HepG2 (cell line): ENCODE results near the gene IQCE. TPM values are rescaled to one million over a fixed set of nuclear protein-coding genes. Genes with fewer than 3 reads are reported as not detected.

ENCODE experiments used
- MED13 ChIP-seq: sonication (generic); formaldehyde crosslinking; IDR thresholded peaks from 2 replicates; pipeline ENCODE4 v1.5.0; 2020; ENCODE audit warnings: missing genetic modification reagents
- PHF8 ChIP-seq: sonication (generic); formaldehyde crosslinking; IDR thresholded peaks from 2 replicates; pipeline ENCODE4 v1.5.0; 2020; ENCODE audit warnings: missing genetic modification reagents
- TBP ChIP-seq: sonication (generic); formaldehyde crosslinking; IDR thresholded peaks from 2 replicates; pipeline ENCODE4 v1.5.0; 2020; ENCODE audit warnings: missing genetic modification reagents
- ZFP36L2 ChIP-seq: sonication (generic); formaldehyde crosslinking; IDR thresholded peaks from 2 replicates; pipeline ENCODE4 v1.4.0; 2020; ENCODE audit warnings: missing genetic modification reagents
- ZNF432 ChIP-seq: sonication (generic); formaldehyde crosslinking; IDR thresholded peaks from 2 replicates; pipeline ENCODE4 v1.5.0; 2020; ENCODE audit warnings: missing genetic modification reagents, mild to moderate bottlenecking, borderline replicate concordance
- ZNF558 ChIP-seq: sonication (generic); formaldehyde crosslinking; IDR thresholded peaks from 2 replicates; pipeline ENCODE4 v1.9.0; 2022; ENCODE audit warnings: mild to moderate bottlenecking, missing genetic modification reagents, borderline replicate concordance
- ZNF567 ChIP-seq: sonication (generic); formaldehyde crosslinking; IDR thresholded peaks from 2 replicates; pipeline ENCODE4 v1.8.1; 2023; ENCODE audit warnings: mild to moderate bottlenecking, missing genetic modification reagents, borderline replicate concordance
- ZSCAN22 ChIP-seq: sonication (generic); formaldehyde crosslinking; IDR thresholded peaks from 2 replicates; pipeline ENCODE4 v1.4.0; 2020; ENCODE audit warnings: mild to moderate bottlenecking, missing genetic modification reagents
- polyA plus RNA-seq, 8 experiments: library from polyadenylated mRNA; depleted of rRNA in 3 of 8; stranded (reverse) in 7 of 8; unstranded in 1 of 8; fragments of >200 nt; fragmentation: Illumina TruSeq in 4 of 8; extraction: Trizol in 4 of 8; gene quantifications; 2 replicates each; pipeline versions ENCODE4 v1.2.1 to v1.2.3, GENCODE V29; 2011 to 2016; ENCODE audit warnings: low read depth in 4 of 8, missing spikeins in 1 of 8, mixed read lengths in 1 of 8; ENCODE audit not compliant: insufficient read depth in 1 of 8
- total RNA-seq, 5 experiments: library from RNA; depleted of rRNA; stranded (reverse); fragments of >200 nt; fragmentation: Illumina TruSeq; extraction: Trizol; gene quantifications; 2 replicates each; pipeline ENCODE4 v1.2.3, GENCODE V29; 2016; ENCODE audit warnings: low read depth in 1 of 5
- TF ChIP-seq, protein P1 (sequence below): sonication (generic); formaldehyde crosslinking; IDR thresholded peaks from 2 replicates; pipeline ENCODE4 v1.4.0; 2020; ENCODE audit warnings: low read depth, missing genetic modification reagents
- TF ChIP-seq, protein P2 (sequence below): sonication (generic); formaldehyde crosslinking; IDR thresholded peaks from 2 replicates; pipeline ENCODE4; 2020; ENCODE audit warnings: missing genetic modification reagents, mild to moderate bottlenecking, borderline replicate concordance
- TF ChIP-seq, protein P3 (sequence below): sonication (generic); formaldehyde crosslinking; IDR thresholded peaks from 2 replicates; pipeline ENCODE4 v1.9.0; 2021; ENCODE audit warnings: mild to moderate bottlenecking, missing genetic modification reagents
- TF ChIP-seq, protein P4 (sequence below): sonication (generic); formaldehyde crosslinking; IDR thresholded peaks from 2 replicates; pipeline ENCODE4 v1.5.0; 2020; ENCODE audit warnings: missing genetic modification reagents

Gene IQCE
- total and polyA plus RNA-seq, 2 of the 13 experiments (the other 11 are each of a cell fraction or from before 2014, with no cell fraction given), result 1.5 to 2.5 TPM

DNA sequence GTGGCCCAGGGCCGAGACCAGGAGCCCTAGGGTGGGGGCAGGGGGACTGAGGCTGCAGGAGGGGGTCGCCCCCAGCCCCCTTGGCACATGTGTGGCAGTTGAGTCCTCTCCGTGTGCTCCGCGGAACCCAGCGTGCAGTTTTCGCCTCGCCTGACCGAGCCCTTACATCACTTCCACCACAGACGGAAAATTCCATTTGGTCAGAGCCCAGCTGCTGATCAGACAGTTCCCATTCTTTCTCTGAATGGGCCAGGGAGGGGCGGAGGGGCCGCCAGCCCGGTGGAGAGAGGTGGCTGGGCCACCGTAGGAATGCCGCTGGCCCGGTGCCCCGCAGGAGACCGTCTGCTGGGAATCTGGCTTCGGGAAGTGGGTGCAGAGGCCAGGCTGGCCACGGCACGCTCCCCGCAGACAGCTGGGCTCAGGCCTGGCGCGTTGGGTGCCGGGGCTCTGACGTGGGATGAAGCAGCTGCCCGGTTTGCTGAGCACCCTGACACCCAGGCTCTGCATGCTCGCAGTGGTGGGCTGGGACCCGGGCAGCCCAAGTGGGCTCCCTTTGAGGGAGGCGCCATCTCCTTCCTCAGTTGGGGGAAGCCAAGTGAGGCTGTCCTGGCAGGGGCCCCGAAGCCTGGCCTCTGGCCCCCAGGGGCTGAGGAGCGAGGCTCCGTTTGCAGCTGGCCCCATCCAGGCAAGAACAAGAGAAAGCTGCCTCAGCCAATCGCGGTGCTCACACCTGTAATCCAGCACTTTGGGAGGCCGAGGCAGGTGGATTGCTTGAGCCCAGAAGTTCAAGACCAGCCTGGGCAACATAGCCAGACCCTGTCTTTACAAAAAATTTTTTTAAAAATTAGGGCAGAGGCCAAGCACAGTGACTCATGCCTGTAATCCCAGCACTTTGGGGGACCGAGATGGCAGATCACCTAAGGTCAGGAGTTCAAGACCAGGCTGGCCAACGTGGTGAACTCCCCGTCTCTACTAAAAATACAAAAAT, 82.9 kb downstream of the IQCE start (continued):
- TF ChIP-seq, protein P1, sequence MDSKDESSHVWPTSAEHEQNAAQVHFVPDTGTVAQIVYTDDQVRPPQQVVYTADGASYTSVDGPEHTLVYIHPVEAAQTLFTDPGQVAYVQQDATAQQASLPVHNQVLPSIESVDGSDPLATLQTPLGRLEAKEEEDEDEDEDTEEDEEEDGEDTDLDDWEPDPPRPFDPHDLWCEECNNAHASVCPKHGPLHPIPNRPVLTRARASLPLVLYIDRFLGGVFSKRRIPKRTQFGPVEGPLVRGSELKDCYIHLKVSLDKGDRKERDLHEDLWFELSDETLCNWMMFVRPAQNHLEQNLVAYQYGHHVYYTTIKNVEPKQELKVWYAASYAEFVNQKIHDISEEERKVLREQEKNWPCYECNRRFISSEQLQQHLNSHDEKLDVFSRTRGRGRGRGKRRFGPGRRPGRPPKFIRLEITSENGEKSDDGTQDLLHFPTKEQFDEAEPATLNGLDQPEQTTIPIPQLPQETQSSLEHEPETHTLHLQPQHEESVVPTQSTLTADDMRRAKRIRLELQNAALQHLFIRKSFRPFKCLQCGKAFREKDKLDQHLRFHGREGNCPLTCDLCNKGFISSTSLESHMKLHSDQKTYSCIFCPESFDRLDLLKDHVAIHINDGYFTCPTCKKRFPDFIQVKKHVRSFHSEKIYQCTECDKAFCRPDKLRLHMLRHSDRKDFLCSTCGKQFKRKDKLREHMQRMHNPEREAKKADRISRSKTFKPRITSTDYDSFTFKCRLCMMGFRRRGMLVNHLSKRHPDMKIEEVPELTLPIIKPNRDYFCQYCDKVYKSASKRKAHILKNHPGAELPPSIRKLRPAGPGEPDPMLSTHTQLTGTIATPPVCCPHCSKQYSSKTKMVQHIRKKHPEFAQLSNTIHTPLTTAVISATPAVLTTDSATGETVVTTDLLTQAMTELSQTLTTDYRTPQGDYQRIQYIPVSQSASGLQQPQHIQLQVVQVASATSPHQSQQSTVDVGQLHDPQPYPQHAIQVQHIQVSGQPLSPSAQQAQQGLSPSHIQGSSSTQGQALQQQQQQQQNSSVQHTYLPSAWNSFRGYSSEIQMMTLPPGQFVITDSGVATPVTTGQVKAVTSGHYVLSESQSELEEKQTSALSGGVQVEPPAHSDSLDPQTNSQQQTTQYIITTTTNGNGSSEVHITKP (CRISPR knock-in tag), result peak; percentile 47; the same call in 1 of the 2 replicates
- TF ChIP-seq ZNF558 (CRISPR knock-in tag) (no peak), ZNF567 (CRISPR knock-in tag) (no peak), ZFP36L2 (CRISPR knock-in tag) (no peak), ZSCAN22 (CRISPR knock-in tag) (no peak), ZNF432 (CRISPR knock-in tag) (no peak), PHF8 (CRISPR knock-in tag) (peak; percentile 44), TBP (CRISPR knock-in tag) (no peak), MED13 (no peak)
- TF ChIP-seq, protein P2, sequence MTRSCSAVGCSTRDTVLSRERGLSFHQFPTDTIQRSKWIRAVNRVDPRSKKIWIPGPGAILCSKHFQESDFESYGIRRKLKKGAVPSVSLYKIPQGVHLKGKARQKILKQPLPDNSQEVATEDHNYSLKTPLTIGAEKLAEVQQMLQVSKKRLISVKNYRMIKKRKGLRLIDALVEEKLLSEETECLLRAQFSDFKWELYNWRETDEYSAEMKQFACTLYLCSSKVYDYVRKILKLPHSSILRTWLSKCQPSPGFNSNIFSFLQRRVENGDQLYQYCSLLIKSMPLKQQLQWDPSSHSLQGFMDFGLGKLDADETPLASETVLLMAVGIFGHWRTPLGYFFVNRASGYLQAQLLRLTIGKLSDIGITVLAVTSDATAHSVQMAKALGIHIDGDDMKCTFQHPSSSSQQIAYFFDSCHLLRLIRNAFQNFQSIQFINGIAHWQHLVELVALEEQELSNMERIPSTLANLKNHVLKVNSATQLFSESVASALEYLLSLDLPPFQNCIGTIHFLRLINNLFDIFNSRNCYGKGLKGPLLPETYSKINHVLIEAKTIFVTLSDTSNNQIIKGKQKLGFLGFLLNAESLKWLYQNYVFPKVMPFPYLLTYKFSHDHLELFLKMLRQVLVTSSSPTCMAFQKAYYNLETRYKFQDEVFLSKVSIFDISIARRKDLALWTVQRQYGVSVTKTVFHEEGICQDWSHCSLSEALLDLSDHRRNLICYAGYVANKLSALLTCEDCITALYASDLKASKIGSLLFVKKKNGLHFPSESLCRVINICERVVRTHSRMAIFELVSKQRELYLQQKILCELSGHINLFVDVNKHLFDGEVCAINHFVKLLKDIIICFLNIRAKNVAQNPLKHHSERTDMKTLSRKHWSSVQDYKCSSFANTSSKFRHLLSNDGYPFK, result no peak
- TF ChIP-seq, protein P3, sequence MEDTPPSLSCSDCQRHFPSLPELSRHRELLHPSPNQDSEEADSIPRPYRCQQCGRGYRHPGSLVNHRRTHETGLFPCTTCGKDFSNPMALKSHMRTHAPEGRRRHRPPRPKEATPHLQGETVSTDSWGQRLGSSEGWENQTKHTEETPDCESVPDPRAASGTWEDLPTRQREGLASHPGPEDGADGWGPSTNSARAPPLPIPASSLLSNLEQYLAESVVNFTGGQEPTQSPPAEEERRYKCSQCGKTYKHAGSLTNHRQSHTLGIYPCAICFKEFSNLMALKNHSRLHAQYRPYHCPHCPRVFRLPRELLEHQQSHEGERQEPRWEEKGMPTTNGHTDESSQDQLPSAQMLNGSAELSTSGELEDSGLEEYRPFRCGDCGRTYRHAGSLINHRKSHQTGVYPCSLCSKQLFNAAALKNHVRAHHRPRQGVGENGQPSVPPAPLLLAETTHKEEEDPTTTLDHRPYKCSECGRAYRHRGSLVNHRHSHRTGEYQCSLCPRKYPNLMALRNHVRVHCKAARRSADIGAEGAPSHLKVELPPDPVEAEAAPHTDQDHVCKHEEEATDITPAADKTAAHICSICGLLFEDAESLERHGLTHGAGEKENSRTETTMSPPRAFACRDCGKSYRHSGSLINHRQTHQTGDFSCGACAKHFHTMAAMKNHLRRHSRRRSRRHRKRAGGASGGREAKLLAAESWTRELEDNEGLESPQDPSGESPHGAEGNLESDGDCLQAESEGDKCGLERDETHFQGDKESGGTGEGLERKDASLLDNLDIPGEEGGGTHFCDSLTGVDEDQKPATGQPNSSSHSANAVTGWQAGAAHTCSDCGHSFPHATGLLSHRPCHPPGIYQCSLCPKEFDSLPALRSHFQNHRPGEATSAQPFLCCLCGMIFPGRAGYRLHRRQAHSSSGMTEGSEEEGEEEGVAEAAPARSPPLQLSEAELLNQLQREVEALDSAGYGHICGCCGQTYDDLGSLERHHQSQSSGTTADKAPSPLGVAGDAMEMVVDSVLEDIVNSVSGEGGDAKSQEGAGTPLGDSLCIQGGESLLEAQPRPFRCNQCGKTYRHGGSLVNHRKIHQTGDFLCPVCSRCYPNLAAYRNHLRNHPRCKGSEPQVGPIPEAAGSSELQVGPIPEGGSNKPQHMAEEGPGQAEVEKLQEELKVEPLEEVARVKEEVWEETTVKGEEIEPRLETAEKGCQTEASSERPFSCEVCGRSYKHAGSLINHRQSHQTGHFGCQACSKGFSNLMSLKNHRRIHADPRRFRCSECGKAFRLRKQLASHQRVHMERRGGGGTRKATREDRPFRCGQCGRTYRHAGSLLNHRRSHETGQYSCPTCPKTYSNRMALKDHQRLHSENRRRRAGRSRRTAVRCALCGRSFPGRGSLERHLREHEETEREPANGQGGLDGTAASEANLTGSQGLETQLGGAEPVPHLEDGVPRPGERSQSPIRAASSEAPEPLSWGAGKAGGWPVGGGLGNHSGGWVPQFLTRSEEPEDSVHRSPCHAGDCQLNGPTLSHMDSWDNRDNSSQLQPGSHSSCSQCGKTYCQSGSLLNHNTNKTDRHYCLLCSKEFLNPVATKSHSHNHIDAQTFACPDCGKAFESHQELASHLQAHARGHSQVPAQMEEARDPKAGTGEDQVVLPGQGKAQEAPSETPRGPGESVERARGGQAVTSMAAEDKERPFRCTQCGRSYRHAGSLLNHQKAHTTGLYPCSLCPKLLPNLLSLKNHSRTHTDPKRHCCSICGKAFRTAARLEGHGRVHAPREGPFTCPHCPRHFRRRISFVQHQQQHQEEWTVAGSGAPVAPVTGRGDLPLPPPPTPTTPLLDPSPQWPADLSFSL (CRISPR knock-in tag), result no peak
- TF ChIP-seq, protein P4, sequence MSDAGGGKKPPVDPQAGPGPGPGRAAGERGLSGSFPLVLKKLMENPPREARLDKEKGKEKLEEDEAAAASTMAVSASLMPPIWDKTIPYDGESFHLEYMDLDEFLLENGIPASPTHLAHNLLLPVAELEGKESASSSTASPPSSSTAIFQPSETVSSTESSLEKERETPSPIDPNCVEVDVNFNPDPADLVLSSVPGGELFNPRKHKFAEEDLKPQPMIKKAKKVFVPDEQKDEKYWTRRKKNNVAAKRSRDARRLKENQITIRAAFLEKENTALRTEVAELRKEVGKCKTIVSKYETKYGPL, result no peak
